8988T (cell line): ENCODE data around the gene C1orf174.

Experiments
- DNase-seq: peaks from one replicate; pipeline ENCODE4 v3.0.0; 2011

C1orf174 gene

GRCh38 chr1:3900150-3900968 is at the start of gene C1orf174:
TSS of gene C1orf174 (minus strand) at chr1:3900272. CDS start at chr1:3900186, 86 bp downstream.
- DNase-seq, result peak; percentile 74

- DNase-seq, result no peak
Measured at GRCh38 chr1:3948344-3948743, 48.3 kb upstream of the C1orf174 start.

- no peak for DNase-seq
Measured at GRCh38 chr1:3945916-3946840, 46.1 kb upstream of the C1orf174 start.

GRCh38 chr1:3945222-3945621 is 45.1 kb upstream of the C1orf174 start:
- DNase-seq, result no peak

GRCh38 chr1:3944578-3945125 is 44.6 kb upstream of the C1orf174 start:
- no peak for DNase-seq

- no peak for DNase-seq
Measured at GRCh38 chr1:3943806-3944577, 43.9 kb upstream of the C1orf174 start.

- DNase-seq, result no peak
Measured at GRCh38 chr1:3943123-3943431, 43.0 kb upstream of the C1orf174 start.

- DNase-seq, result no peak
Measured at GRCh38 chr1:3942416-3943122, 42.5 kb upstream of the C1orf174 start.

GRCh38 chr1:3940754-3941345 is 40.8 kb upstream of the C1orf174 start:
- no peak for DNase-seq

GRCh38 chr1:3940081-3940753 is 40.1 kb upstream of the C1orf174 start:
- DNase-seq, result no peak

GRCh38 chr1:3939242-3940080 is 39.4 kb upstream of the C1orf174 start:
- no peak for DNase-seq

GRCh38 chr1:3932156-3932919 is 32.3 kb upstream of the C1orf174 start:
- no peak for DNase-seq

- no peak for DNase-seq
Measured at GRCh38 chr1:3931007-3931912, 31.2 kb upstream of the C1orf174 start.

- no peak for DNase-seq
Measured at GRCh38 chr1:3930301-3931006, 30.4 kb upstream of the C1orf174 start.

- DNase-seq, result no peak
Measured at GRCh38 chr1:3929126-3929525, 29.1 kb upstream of the C1orf174 start.

GRCh38 chr1:3928586-3928985 is 28.5 kb upstream of the C1orf174 start:
- DNase-seq, result no peak

- no peak for DNase-seq
Measured at GRCh38 chr1:3926956-3927355, 26.9 kb upstream of the C1orf174 start.

- no peak for DNase-seq
Measured at GRCh38 chr1:3925762-3926161, 25.7 kb upstream of the C1orf174 start.
